B cell (primary cell): ENCODE measurements around the gene CLDN7. TPM values are rescaled to one million over a fixed set of nuclear protein-coding genes. Genes with fewer than 3 reads are reported as not detected.

ENCODE experiments used
- ATAC-seq: fragments of 200-7000 bp; cut with Tn5 transposase; one replicate; pipeline ENCODE4 v1.10.0; 2021; ENCODE audit warnings: low read depth, mild to moderate bottlenecking, moderate number of reproducible peaks, moderate library complexity
- CTCF ChIA-PET: fragments of 350-600 bp; sonication (Branson Sonifier 250); formaldehyde crosslinking; loops from one replicate; lab custom pipeline; 2021; ENCODE audit warnings: antibody characterized with exemption, inconsistent platforms; lab: Charles Lee
- POLR2A ChIA-PET: fragments of 350-600 bp; sonication (Branson Sonifier 250); formaldehyde crosslinking; loops from one replicate; lab custom pipeline; 2021; ENCODE audit warnings: antibody characterized with exemption; lab: Charles Lee
- DNase-seq: peaks from one replicate; pipeline ENCODE4 v3.0.0; 2013
- H2AFZ ChIP-seq: 2 replicates; pipeline ENCODE4 v1.6.1; 2012; ENCODE audit warnings: mild to moderate bottlenecking, low read depth, low read length; ENCODE audit not compliant: insufficient read depth, poor library complexity, severe bottlenecking
- H3K27ac ChIP-seq, 2 donors: 1 replicate in 1 of 2; 2 replicates in 1 of 2; pipeline ENCODE4 v1.5.1; 2012 to 2013; ENCODE audit warnings: low read length in 2 of 2, mild to moderate bottlenecking in 2 of 2, moderate library complexity in 1 of 2
- H3K27me3 ChIP-seq, 4 experiments: fragments of 200-600 bp in 1 of 4; sonication (generic) in 1 of 4; replicated peaks in 1 of 4; 1 replicate in 2 of 4; 2 replicates in 2 of 4; pipeline versions ENCODE4 v1.6.1 to v1.7.0; 2013 to 2016; ENCODE audit warnings: low read length in 3 of 4, mild to moderate bottlenecking in 2 of 4, mixed read lengths in 1 of 4, moderate library complexity in 1 of 4; ENCODE audit not compliant: insufficient read depth in 4 of 4, control insufficient read depth in 3 of 4; ENCODE audit errors: control extremely low read depth in 1 of 4
- H3K36me3 ChIP-seq, 2 experiments: replicated peaks in 1 of 2; 1 replicate in 1 of 2; 2 replicates in 1 of 2; pipeline versions ENCODE4 v1.6.1 to v1.7.1; 2013; ENCODE audit warnings: low read length in 1 of 2; ENCODE audit not compliant: insufficient read depth in 2 of 2, control insufficient read depth in 1 of 2; ENCODE audit errors: control extremely low read depth in 1 of 2, extremely low read depth in 1 of 2
- H3K4me1 ChIP-seq, 2 donors: fragments of 200-600 bp in 1 of 2; sonication (generic) in 1 of 2; 1 replicate in 1 of 2; 2 replicates in 1 of 2; pipeline versions ENCODE4 v1.5.1 to v1.6.1; 2013 to 2017; ENCODE audit warnings: low read length in 2 of 2; ENCODE audit not compliant: control insufficient read depth in 2 of 2, insufficient read depth in 2 of 2
- H3K4me2 ChIP-seq: replicated peaks from 2 replicates; pipeline ENCODE3; 2012; ENCODE audit warnings: mild to moderate bottlenecking, low read depth, low read length; ENCODE audit not compliant: poor library complexity, severe bottlenecking
- H3K4me3 ChIP-seq, 5 experiments: fragments of 200-600 bp in 1 of 5; sonication (generic) in 1 of 5; 1 replicate in 3 of 5; 2 replicates in 2 of 5; pipeline versions ENCODE4 v1.5.1 to v1.7.0; 2011 to 2016; ENCODE audit warnings: low read length in 4 of 5, mild to moderate bottlenecking in 4 of 5, low read depth in 2 of 5, control low read depth in 1 of 5, moderate library complexity in 1 of 5; ENCODE audit not compliant: insufficient read depth in 1 of 5; ENCODE audit errors: control extremely low read depth in 1 of 5, extremely low read depth in 1 of 5
- H3K79me2 ChIP-seq: fragments of 200-600 bp; sonication (generic); one replicate; pipeline ENCODE4 v1.6.0; 2016; ENCODE audit warnings: low read length; ENCODE audit not compliant: control insufficient read depth, insufficient read depth
- H3K9ac ChIP-seq: fragments of 200-600 bp; sonication (generic); 2 replicates; pipeline ENCODE4 v1.6.1; 2017; ENCODE audit warnings: mild to moderate bottlenecking, low read length, moderate library complexity
- H3K9me3 ChIP-seq, 3 donors: one replicate each; pipeline versions ENCODE4 v1.6.1 to v1.7.1; 2013; ENCODE audit warnings: low read length in 2 of 3; ENCODE audit not compliant: control insufficient read depth in 2 of 3, insufficient read depth in 1 of 3; ENCODE audit errors: control extremely low read depth in 1 of 3
- H4K20me1 ChIP-seq: 2 replicates; pipeline ENCODE4 v1.6.0; 2012; ENCODE audit warnings: mild to moderate bottlenecking, low read length; ENCODE audit not compliant: insufficient read depth, control insufficient read depth, poor library complexity, severe bottlenecking
- H3K27ac Mint-ChIP-seq: one replicate; pipeline ENCODE4 v1.8.0; 2021; ENCODE audit warnings: mixed read lengths
- H3K27me3 Mint-ChIP-seq: one replicate; pipeline ENCODE4 v1.8.0; 2021; ENCODE audit warnings: mixed read lengths
- H3K4me1 Mint-ChIP-seq: one replicate; pipeline ENCODE4 v1.8.0; 2021; ENCODE audit warnings: mixed read lengths
- H3K4me3 Mint-ChIP-seq: one replicate; pipeline ENCODE4 v1.8.0; 2021; ENCODE audit warnings: mixed read lengths
- H3K9me3 Mint-ChIP-seq: one replicate; pipeline ENCODE4 v1.8.0; 2022; ENCODE audit warnings: mixed read lengths; ENCODE audit not compliant: insufficient read depth
- EZH2 ChIP-seq: IDR thresholded peaks from 2 replicates; pipeline ENCODE4 v1.6.1; 2012; ENCODE audit warnings: borderline replicate concordance, low read depth, mild to moderate bottlenecking, moderate library complexity, low read length; ENCODE audit not compliant: insufficient read depth, poor library complexity, severe bottlenecking
- WGBS: methylation state at CpG from one replicate; pipeline ENCODE4 v1.1.5; 2013; ENCODE audit warnings: missing lambda C conversion rate; ENCODE audit not compliant: insufficient coverage; 5-methylcytosine and 5-hydroxymethylcytosine counted together
- intact Hi-C: fragments of 100-400 bp; cut with micrococcal nuclease; formaldehyde crosslinking; loops from one replicate; pipeline ENCODE4 v1.10.0; 2022
- polyA minus RNA-seq: library from RNA; depleted of rRNA, polyadenylated mRNA; stranded (reverse); fragments of >200 nt; gene quantifications from 2 replicates; pipeline ENCODE4 v1.2.3, GENCODE V29; 2012
- polyA plus RNA-seq: library from polyadenylated mRNA; depleted of rRNA; stranded (reverse); fragments of >200 nt; gene quantifications from 2 replicates; pipeline ENCODE4 v1.2.3, GENCODE V29; 2012
- total RNA-seq, 2 donors: library from RNA; stranded (reverse); fragments of 120-200 nt in 1 of 2; gene quantifications; 1 replicate in 1 of 2; 2 replicates in 1 of 2; pipeline versions ENCODE4 v1.2.3 to v1.2.4, GENCODE V29; 2013 to 2022
- TF ChIP-seq, protein P1 (sequence below): fragments of 200-600 bp; IDR thresholded peaks from one replicate; pipeline ENCODE4 v1.8.0; 2022; ENCODE audit warnings: antibody characterized with exemption, mild to moderate bottlenecking

Gene CLDN7, protein sequence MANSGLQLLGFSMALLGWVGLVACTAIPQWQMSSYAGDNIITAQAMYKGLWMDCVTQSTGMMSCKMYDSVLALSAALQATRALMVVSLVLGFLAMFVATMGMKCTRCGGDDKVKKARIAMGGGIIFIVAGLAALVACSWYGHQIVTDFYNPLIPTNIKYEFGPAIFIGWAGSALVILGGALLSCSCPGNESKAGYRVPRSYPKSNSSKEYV
- total RNA-seq, result 1.2 TPM in 2 replicates
- total RNA-seq (2013), result 1.8 TPM
- polyA plus RNA-seq, result 5.8 and 10.8 TPM in 2 replicates
- polyA minus RNA-seq, result 3.3 and 5.1 TPM in 2 replicates

DNA sequence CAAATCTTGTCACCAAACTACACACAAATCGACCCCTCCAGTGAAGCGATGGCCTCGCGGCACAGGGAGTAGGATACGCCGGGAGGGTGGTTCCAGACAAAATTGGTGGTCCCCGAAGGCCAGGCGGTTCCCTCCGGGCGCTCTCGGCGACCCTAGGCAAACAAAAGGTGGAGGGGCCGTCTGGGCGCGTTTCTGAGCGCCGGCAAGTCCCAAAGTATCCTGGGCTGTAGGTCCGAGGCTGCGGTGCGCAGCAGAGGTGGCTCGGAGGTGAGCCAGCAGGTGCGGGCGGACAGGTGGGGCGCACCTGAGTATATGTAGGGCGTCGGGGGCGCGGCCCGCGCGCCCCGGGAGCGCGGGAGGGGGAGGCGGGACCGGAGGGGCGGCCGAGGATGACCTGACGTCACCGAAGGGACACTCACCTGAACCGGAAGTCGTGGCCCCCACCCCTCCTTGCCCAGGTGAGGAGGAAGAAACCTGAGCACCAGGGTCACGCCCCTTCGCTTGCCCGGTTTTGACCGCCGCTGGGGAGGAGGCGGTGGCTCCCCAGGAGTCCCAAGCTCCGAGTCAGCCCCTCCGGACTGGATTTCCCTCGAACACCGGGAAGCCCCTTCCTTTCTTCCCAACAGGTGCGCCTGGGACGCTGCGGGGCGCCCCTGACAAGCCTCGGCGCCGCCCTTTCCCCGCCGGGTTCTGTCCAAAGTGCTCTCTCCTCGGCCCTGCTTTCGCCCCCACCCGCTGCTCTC, at the start of gene CLDN7:
Gene CLDN7, minus strand, starts transcription at position 287 of the 743 bp plus-strand sequence. CDS start 435 bp downstream, outside the sequence.
- H4K20me1 ChIP-seq, result no peaks in the 10 kb centered on the region
- ChIA-PET CTCF (no interaction called here), POLR2A (interaction anchor here (0.9 kb wide), 1 partner anchor 24 kb away, joined by 9 read pairs; no protein-coding TSS in a partner anchor)
- H3K9me3 ChIP-seq, result peaks cover 0 to 4% (median 0%) of the 10 kb centered on the region in 3 donors
- Mint-ChIP-seq H3K9me3 (no peaks in the 10 kb centered on the region), H3K27me3 (peaks cover 23% of the 10 kb centered on the region), H3K27ac (peak within 1 kb of the TSS; percentile 66), H3K4me1 (peaks cover 27% of the 10 kb centered on the region), H3K4me3 (peak within 1 kb of the TSS; percentile 84)
- intact Hi-C loops, result loop anchor here (2.0 kb wide), 1 partner anchor 18 kb away; the partner anchor contains the start of gene SLC2A4
- H3K4me2 ChIP-seq, result peak within 1 kb of the TSS; percentile 99
- H3K27ac ChIP-seq, result peak within 1 kb of the TSS in 1 of 2 donors; percentile 59
- peak within 1 kb of the TSS; percentile 96 for H2AFZ ChIP-seq
- H3K36me3 ChIP-seq, result peaks cover 3 to 17% of the 10 kb centered on the region in 2 experiments
- DNase-seq (peak; percentile 50), ATAC-seq (no peak)
- 8% methylated on average over 62 of the region's 64 CpGs for WGBS
- peak within 1 kb of the TSS in 4 of 5 experiments; percentile 49 to 71 (median 60) for H3K4me3 ChIP-seq
- TF ChIP-seq, protein P1, sequence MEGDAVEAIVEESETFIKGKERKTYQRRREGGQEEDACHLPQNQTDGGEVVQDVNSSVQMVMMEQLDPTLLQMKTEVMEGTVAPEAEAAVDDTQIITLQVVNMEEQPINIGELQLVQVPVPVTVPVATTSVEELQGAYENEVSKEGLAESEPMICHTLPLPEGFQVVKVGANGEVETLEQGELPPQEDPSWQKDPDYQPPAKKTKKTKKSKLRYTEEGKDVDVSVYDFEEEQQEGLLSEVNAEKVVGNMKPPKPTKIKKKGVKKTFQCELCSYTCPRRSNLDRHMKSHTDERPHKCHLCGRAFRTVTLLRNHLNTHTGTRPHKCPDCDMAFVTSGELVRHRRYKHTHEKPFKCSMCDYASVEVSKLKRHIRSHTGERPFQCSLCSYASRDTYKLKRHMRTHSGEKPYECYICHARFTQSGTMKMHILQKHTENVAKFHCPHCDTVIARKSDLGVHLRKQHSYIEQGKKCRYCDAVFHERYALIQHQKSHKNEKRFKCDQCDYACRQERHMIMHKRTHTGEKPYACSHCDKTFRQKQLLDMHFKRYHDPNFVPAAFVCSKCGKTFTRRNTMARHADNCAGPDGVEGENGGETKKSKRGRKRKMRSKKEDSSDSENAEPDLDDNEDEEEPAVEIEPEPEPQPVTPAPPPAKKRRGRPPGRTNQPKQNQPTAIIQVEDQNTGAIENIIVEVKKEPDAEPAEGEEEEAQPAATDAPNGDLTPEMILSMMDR, result no peak
- TF ChIP-seq EZH2, result no peak
- H3K27me3 ChIP-seq, result peaks cover 0 to 17% (median 8%) of the 10 kb centered on the region in 4 experiments
- H3K79me2 ChIP-seq, result no peaks in the 10 kb centered on the region
- peaks cover 27 to 32% of the 10 kb centered on the region in 2 donors for H3K4me1 ChIP-seq
- H3K9ac ChIP-seq, result peak within 1 kb of the TSS; percentile 66
